Nucleus accumbens (tissue), 56 donors: ENCODE data around the gene USP48.
A peak's percentile ranks its signal among the peaks of the same experiment; 100 is the strongest.
"Not testable (repeated sequence)": the region's sequence is repeated elsewhere in the genome, so short reads cannot be mapped to it uniquely, and the experiment has no call there.

ENCODE experiments used
- DNase-seq, 56 donors: peaks; one replicate each; lab custom pipeline; 2025; lab: John Stamatoyannopoulos, UW

Gene USP48

GRCh38 chr1:21641967-21642739 lies 140.8 kb downstream of the USP48 start:
- DNase-seq: no peak

GRCh38 chr1:21641537-21641936 lies 141.4 kb downstream of the USP48 start:
- no peak for DNase-seq

GRCh38 chr1:21641076-21641475 lies 141.9 kb downstream of the USP48 start:
- peak in 4 of 56 donors; percentile 25 to 46 (median 30) for DNase-seq

- no peak for DNase-seq
These were observed 142.3 kb downstream of the USP48 start for GRCh38 chr1:21640653-21641052.

- peak in 39 of 56 donors; percentile 25 to 90 (median 65) for DNase-seq
These were observed 143.3 kb downstream of the USP48 start for GRCh38 chr1:21639594-21640041.

- DNase-seq: peak in 22 of 56 donors; percentile 16 to 73 (median 33)
These were observed 144.2 kb downstream of the USP48 start for GRCh38 chr1:21638531-21639341.

- no peak for DNase-seq
These were observed 145.4 kb downstream of the USP48 start for GRCh38 chr1:21637514-21637913.

- DNase-seq: no peak
These were observed 146.9 kb downstream of the USP48 start for GRCh38 chr1:21636029-21636428.

- no peak for DNase-seq
These were observed 148.0 kb downstream of the USP48 start for GRCh38 chr1:21634806-21635535.

- DNase-seq: no peak
These were observed 148.8 kb downstream of the USP48 start for GRCh38 chr1:21633992-21634805.

- no peak for DNase-seq
These were observed 149.7 kb downstream of the USP48 start for GRCh38 chr1:21633141-21633755.

GRCh38 chr1:21631944-21632887 lies 150.7 kb downstream of the USP48 start:
- peak in 29 of 56 donors; percentile 12 to 76 (median 35) for DNase-seq

- DNase-seq: not testable (repeated sequence)
These were observed 151.4 kb downstream of the USP48 start for GRCh38 chr1:21631590-21631943.

- DNase-seq: peak in 3 of 56 donors; percentile 15 to 23 (median 16)
These were observed 152.2 kb downstream of the USP48 start for GRCh38 chr1:21630571-21631343.

- no peak for DNase-seq
These were observed 153.0 kb downstream of the USP48 start for GRCh38 chr1:21629971-21630370.

- no peak for DNase-seq
These were observed 154.1 kb downstream of the USP48 start for GRCh38 chr1:21628798-21629393.
